Embryonic facial prominence (tissue), 1 donor: ENCODE data around the gene CDCA3.
"Not testable (repeated sequence)": the region's sequence is repeated elsewhere in the genome, so short reads cannot be mapped to it uniquely, and the experiment has no call there.

ENCODE experiments used
- DNase-seq: peaks from one replicate; pipeline ENCODE4 v3.0.0-alpha.2; 2016; ENCODE audit errors: extremely low spot score

Gene CDCA3

GRCh38 chr12:6872073-6873048 lies 21.3 kb upstream of the CDCA3 start:
- no peak for DNase-seq

- DNase-seq, result no peak
These were observed 20.2 kb upstream of the CDCA3 start for GRCh38 chr12:6871052-6871957.

- not testable (repeated sequence) for DNase-seq
These were observed 19.2 kb upstream of the CDCA3 start for GRCh38 chr12:6870304-6870703.

GRCh38 chr12:6869049-6870021 lies 18.2 kb upstream of the CDCA3 start:
- DNase-seq, result peak; percentile 61

- no peak for DNase-seq
These were observed 17.3 kb upstream of the CDCA3 start for GRCh38 chr12:6868211-6869048.

GRCh38 chr12:6867413-6868210 lies 16.5 kb upstream of the CDCA3 start, which contains the start of gene TPI1:
Gene TPI1 (plus strand): TSS chr12:6867531. CDS start chr12:6867567, 36 bp downstream.
- DNase-seq, result peak; percentile 64

GRCh38 chr12:6866920-6867412 lies 15.9 kb upstream of the CDCA3 start:
- no peak for DNase-seq

GRCh38 chr12:6866163-6866919 lies 15.3 kb upstream of the CDCA3 start:
- DNase-seq, result no peak

GRCh38 chr12:6865307-6865706 lies 14.2 kb upstream of the CDCA3 start:
- DNase-seq, result not testable (repeated sequence)

- no peak for DNase-seq
These were observed 12.7 kb upstream of the CDCA3 start for GRCh38 chr12:6863586-6864321.

GRCh38 chr12:6863033-6863432 lies 11.9 kb upstream of the CDCA3 start:
- no peak for DNase-seq

- no peak for DNase-seq
These were observed 10.3 kb upstream of the CDCA3 start for GRCh38 chr12:6861391-6861790.

- no peak for DNase-seq
These were observed 9.9 kb upstream of the CDCA3 start for GRCh38 chr12:6860942-6861341.

GRCh38 chr12:6860116-6860515 lies 9.0 kb upstream of the CDCA3 start:
- no peak for DNase-seq

GRCh38 chr12:6858799-6859198 lies 7.7 kb upstream of the CDCA3 start:
- DNase-seq, result no peak

GRCh38 chr12:6855322-6855721 lies 4.2 kb upstream of the CDCA3 start:
- no peak for DNase-seq

GRCh38 chr12:6854036-6854435 lies 3.0 kb upstream of the CDCA3 start:
- DNase-seq, result no peak

GRCh38 chr12:6853626-6854025 lies 2.5 kb upstream of the CDCA3 start:
- no peak for DNase-seq
